ENCODE data around the gene FGFR2.

Gene FGFR2

DNA sequence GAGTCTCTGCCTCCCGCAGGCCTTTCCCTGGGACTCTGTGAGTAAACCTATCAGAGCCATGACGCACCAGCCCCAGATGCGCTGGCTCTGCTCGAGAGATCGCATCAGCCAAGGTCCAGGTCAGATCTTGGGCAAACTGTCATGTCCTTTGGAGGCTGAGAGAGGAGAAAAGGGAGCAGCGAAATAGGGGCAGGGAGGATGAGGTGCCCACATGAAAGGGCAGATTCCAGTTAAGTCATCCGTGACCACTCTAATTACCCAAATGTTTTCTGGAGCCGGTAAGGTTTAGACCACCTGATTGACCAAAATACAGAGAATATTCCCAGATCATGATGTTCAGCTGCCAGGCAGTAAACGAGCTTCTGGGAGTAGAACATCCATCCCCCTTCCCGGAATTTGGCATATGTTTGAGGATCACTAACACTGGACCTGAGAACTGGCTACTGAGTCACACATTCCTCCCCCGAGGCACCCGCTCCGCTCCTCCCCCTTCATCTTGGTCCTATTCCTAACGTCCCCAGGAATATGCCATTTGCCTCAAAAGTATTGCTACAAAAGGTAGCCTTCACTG lies 88.0 kb downstream of the FGFR2 start:
- TF ChIP-seq, protein P1, sequence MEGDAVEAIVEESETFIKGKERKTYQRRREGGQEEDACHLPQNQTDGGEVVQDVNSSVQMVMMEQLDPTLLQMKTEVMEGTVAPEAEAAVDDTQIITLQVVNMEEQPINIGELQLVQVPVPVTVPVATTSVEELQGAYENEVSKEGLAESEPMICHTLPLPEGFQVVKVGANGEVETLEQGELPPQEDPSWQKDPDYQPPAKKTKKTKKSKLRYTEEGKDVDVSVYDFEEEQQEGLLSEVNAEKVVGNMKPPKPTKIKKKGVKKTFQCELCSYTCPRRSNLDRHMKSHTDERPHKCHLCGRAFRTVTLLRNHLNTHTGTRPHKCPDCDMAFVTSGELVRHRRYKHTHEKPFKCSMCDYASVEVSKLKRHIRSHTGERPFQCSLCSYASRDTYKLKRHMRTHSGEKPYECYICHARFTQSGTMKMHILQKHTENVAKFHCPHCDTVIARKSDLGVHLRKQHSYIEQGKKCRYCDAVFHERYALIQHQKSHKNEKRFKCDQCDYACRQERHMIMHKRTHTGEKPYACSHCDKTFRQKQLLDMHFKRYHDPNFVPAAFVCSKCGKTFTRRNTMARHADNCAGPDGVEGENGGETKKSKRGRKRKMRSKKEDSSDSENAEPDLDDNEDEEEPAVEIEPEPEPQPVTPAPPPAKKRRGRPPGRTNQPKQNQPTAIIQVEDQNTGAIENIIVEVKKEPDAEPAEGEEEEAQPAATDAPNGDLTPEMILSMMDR (conservative IDR thresholded peaks at IDR 0.05): no peak
- TF ChIP-seq ZFX (IDR thresholded peaks at IDR 0.05): no peak
- H3K27ac ChIP-seq: no peak overlapping the region

GRCh38 chr10:121509796-121510195 lies 88.4 kb downstream of the FGFR2 start:
- no peak for TF ChIP-seq ZFX (IDR thresholded peaks at IDR 0.05)
- TF ChIP-seq, protein P1 (conservative IDR thresholded peaks at IDR 0.05): no peak
- no peak overlapping the region for H3K27ac ChIP-seq

DNA sequence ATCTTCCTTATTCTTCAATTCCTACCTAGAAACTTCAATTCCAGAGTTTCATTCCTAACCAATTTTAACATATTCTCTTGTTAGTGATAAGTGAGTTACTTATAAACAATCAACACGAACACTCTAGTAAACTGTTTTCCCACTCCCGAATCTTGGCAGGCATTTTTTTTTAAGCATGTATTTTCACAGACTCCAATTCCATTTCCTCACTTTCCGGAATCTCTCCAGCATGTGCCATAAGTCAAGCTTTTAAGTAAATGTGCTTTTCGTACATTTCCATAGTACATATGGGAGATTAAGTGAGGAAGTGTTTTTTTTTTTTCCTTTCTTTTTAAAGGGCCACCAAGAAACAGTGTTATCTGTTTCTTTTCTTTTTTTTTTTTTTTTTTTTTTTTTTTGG lies 89.1 kb downstream of the FGFR2 start:
- H3K27ac ChIP-seq: no peak overlapping the region
- TF ChIP-seq, protein P1 (conservative IDR thresholded peaks at IDR 0.05): no peak
- TF ChIP-seq ZFX (IDR thresholded peaks at IDR 0.05): no peak

GRCh38 chr10:121503587-121504051 lies 94.6 kb downstream of the FGFR2 start:
- TF ChIP-seq, protein P1 (conservative IDR thresholded peaks at IDR 0.05): no peak
- no peak for TF ChIP-seq ZFX (IDR thresholded peaks at IDR 0.05)
- H3K27ac ChIP-seq: no peak overlapping the region

DNA sequence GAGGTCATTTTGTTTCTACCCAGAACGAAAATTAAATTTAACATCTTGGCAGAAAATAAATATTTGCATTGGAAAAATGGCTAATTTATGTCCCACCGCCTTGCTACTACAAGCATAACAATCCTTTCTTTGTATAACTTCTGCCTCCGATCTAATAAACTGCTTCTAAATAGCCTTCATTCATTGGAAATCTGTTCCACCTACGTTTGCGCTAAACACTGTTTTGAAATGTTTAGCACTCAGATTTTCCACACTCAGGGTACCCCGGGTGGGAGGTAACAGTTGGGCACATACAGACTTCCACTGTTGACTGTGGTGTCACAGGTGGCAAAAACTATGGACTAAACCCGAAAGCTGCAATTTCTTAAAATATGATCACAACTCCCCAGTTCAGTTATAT lies 96.4 kb downstream of the FGFR2 start:
- TF ChIP-seq, protein P1 (conservative IDR thresholded peaks at IDR 0.05): no peak
- TF ChIP-seq ZFX (IDR thresholded peaks at IDR 0.05): no peak
- no peak overlapping the region for H3K27ac ChIP-seq

DNA sequence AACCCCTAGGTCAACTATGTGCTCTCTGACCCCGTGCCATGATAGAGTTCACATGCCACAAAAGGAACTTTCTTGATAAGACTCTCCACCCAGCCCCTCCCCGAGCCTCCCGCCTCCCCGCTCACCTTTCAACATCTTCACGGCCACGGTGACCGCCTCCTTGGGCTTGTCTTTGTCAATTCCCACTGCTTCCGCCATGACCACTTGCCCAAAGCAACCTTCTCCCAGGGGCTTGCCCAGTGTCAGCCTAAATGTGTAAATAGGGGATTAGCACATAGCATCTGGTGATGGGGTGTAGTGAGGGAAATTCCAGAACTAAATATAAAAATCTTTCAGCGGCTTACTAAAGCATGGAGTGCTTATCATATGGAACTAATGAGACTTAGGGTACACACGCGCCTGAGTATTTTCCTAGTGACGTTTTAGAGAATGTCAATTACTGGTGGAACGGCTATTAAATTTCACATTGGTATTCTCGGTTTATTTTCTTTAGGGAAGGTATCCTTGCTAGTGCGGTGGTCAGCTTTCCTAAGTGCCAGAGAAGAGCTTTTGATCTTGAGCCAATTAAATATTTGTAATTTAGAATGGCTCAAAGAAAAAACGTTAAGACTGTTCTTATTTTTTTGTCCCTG lies 97.4 kb downstream of the FGFR2 start:
- no peak for TF ChIP-seq ZFX (IDR thresholded peaks at IDR 0.05)
- H3K27ac ChIP-seq: no peak overlapping the region

- no peak for TF ChIP-seq ZFX (IDR thresholded peaks at IDR 0.05)
- TF ChIP-seq, protein P1 (conservative IDR thresholded peaks at IDR 0.05): no peak
- H3K27ac ChIP-seq: no peak overlapping the region
Measured at GRCh38 chr10:121497513-121498470, 100.5 kb downstream of the FGFR2 start.

All from C4-2B (cell line).